ENCODE measurements around the gene ITIH4. TPM values are rescaled to one million over a fixed set of nuclear protein-coding genes. Genes with fewer than 3 reads are reported as not detected.

Gene ITIH4
- total and polyA plus RNA-seq, 9 of the 15 experiments (the other 6 are each of a cell fraction or from before 2014, with no cell fraction given) = 0.09 to 0.62 (median 0.20) TPM; not detected in 6

GRCh38 chr3:52770496-52771333 lies 59.8 kb downstream of the ITIH4 start, which contains the start of gene NEK4 (continued):
- TF ChIP-seq TBP (optimal IDR thresholded peaks at IDR 0.05; ENCODE audit: low read depth, low read length) = peak; percentile 90
- TF ChIP-seq, protein P1, sequence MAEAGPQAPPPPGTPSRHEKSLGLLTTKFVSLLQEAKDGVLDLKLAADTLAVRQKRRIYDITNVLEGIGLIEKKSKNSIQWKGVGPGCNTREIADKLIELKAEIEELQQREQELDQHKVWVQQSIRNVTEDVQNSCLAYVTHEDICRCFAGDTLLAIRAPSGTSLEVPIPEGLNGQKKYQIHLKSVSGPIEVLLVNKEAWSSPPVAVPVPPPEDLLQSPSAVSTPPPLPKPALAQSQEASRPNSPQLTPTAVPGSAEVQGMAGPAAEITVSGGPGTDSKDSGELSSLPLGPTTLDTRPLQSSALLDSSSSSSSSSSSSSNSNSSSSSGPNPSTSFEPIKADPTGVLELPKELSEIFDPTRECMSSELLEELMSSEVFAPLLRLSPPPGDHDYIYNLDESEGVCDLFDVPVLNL (CRISPR knock-in tag; IDR thresholded peaks at IDR 0.05; ENCODE audit: low read depth) = no peak
- TF ChIP-seq, protein P2, sequence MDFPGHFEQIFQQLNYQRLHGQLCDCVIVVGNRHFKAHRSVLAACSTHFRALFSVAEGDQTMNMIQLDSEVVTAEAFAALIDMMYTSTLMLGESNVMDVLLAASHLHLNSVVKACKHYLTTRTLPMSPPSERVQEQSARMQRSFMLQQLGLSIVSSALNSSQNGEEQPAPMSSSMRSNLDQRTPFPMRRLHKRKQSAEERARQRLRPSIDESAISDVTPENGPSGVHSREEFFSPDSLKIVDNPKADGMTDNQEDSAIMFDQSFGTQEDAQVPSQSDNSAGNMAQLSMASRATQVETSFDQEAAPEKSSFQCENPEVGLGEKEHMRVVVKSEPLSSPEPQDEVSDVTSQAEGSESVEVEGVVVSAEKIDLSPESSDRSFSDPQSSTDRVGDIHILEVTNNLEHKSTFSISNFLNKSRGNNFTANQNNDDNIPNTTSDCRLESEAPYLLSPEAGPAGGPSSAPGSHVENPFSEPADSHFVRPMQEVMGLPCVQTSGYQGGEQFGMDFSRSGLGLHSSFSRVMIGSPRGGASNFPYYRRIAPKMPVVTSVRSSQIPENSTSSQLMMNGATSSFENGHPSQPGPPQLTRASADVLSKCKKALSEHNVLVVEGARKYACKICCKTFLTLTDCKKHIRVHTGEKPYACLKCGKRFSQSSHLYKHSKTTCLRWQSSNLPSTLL (IDR thresholded peaks at IDR 0.05) = no peak
- TF ChIP-seq PTTG1 (tag; IDR thresholded peaks at IDR 0.05; ENCODE audit: low read depth) = no peak
- TF ChIP-seq, protein P3, sequence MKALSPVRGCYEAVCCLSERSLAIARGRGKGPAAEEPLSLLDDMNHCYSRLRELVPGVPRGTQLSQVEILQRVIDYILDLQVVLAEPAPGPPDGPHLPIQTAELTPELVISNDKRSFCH (CRISPR knock-in tag; IDR thresholded peaks at IDR 0.05) = no peak
- TF ChIP-seq, protein P3 (tag; IDR thresholded peaks at IDR 0.05) = no peak
- TF ChIP-seq KDM5B (IDR thresholded peaks at IDR 0.05; ENCODE audit: insufficient replicate concordance, low read depth, low read length) = peak; percentile 88
- TF ChIP-seq AFF1 (IDR thresholded peaks at IDR 0.05; ENCODE audit: low read depth in 1 of 2, partially characterized antibody in 2 of 2) = peak in 1 of 2 experiments; percentile 46
- no peak for TF ChIP-seq ZNF586 (CRISPR knock-in tag; conservative IDR thresholded peaks at IDR 0.05)
- no peak for TF ChIP-seq NR0B1 (IDR thresholded peaks at IDR 0.05; ENCODE audit: partially characterized antibody)
- no peak for TF ChIP-seq RFX5 (IDR thresholded peaks at IDR 0.05; ENCODE audit: low read depth, low read length)
- TF ChIP-seq ARNT (IDR thresholded peaks at IDR 0.05) = peak in 1 of 2 experiments; percentile 38; a peak in 1 of 4 replicates
- TF ChIP-seq CSDE1 (IDR thresholded peaks at IDR 0.05) = no peak
- TF ChIP-seq DPF2 (IDR thresholded peaks at IDR 0.05) = peak; percentile 21; the same call in 1 of the 2 replicates
- no peak for TF ChIP-seq MYBL2 (IDR thresholded peaks at IDR 0.05; ENCODE audit: low read depth)
- no peak for TF ChIP-seq MYBL2 (CRISPR knock-in tag; IDR thresholded peaks at IDR 0.05; ENCODE audit: borderline replicate concordance)
- no peak for TF ChIP-seq RBM14 (IDR thresholded peaks at IDR 0.05; ENCODE audit: borderline replicate concordance, insufficient read depth, low read depth, low read length)
- TF ChIP-seq HIVEP1 (CRISPR knock-in tag; IDR thresholded peaks at IDR 0.05) = no peak

All from K562 (cell line).